ENCODE results near the gene ANKFN1.
"Not testable (repeated sequence)": the region's sequence is repeated elsewhere in the genome, so short reads cannot be mapped to it uniquely, and the experiment has no call there.

ANKFN1 gene

DNA sequence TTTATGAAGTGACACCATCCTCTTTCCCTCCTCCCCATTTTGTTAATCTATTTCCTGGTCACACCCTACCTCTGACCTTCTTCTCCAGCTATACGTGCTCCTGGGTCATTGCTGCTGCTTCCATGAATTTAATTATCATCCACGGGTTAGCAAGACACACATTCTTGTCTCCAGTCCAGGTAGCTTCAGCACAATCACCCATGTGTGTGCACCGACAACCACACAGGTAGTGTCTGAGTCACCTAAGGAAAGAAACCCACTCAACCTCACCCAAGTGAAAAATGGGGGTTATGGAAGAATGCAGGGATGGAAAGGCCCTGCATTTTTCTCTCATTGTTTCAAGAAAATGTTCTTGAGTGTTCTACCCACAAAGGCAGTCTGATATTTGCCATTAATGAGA lies 135.5 kb downstream of the ANKFN1 start:
- not testable (repeated sequence) for DNase-seq (ENCODE audit: low read depth in 2 of 2)

- no peak for DNase-seq (ENCODE audit: low read depth in 2 of 2)
Observed at GRCh38 chr17:56289321-56289720, 136.0 kb downstream of the ANKFN1 start.

DNA sequence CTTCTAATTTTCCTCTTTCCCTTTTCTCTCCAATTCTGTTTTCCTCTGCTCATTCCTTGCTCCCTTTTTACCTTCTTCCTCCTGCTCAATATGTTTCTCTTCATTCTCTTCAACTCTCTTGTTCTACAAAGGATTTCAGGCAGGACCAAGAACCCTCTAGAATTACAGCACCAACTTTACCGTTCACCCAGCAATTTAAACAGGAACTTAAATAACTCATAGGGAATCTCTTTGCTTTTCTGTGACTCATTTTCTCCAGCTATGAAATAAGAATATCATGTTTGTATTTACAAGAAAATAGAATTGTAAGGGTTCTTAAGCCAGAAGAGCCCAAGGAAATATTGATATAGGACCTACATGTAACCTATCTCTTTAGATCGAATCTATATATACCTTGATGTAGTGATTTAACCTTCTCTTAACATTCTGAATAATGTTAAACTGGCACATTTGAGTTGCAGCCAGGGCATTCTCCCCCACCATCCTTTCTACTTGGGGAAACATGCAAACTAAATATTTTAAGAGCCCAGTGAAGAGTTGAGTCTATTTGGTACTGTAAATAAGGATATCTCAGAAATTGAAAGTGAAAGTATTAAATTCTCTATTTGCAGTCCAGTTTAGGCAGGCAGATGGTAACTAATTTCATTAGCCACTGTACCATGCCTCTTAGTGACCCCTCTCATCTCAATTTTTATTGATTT lies 137.0 kb downstream of the ANKFN1 start:
- no peak for DNase-seq (ENCODE audit: low read depth in 2 of 2)

DNA sequence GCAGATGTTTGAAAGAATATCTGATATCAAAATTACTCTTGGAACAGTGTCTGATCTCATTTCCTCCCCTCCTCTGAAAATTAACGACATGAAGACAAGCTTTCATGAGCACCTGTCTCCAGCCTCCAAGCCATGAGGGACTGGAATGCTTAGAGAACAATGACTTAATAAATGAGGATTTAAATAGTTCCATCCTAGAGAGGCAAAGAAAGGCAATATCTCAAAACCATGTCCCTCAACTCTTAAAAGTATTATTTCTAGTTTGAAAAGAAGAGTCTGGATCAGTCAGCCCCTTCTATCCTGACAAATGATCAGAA lies 137.5 kb downstream of the ANKFN1 start:
- no peak for DNase-seq (ENCODE audit: low read depth in 2 of 2)

- DNase-seq (ENCODE audit: low read depth in 2 of 2): no peak
Observed at GRCh38 chr17:56291226-56291805, 138.0 kb downstream of the ANKFN1 start.

DNA sequence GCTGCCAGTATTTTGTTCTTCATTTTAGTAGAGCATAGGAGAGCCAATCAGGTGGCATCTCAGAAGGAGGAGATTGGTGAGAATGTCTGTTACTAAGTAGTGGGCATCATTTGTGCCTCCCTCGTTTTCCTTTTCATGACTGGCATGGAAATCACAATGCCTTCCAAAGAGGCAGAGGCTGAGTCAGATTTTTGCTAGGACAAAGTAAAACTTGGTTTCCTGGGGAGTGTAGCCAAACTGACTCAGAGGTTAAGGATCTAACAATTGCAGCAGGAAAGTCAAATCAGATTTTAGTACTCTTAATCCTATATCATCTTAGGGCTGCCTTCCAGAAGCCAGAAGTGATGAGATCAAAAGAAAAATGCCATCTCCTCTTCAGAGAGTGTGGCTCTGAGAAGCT lies 138.7 kb downstream of the ANKFN1 start:
- DNase-seq (ENCODE audit: low read depth in 2 of 2): no peak

DNA sequence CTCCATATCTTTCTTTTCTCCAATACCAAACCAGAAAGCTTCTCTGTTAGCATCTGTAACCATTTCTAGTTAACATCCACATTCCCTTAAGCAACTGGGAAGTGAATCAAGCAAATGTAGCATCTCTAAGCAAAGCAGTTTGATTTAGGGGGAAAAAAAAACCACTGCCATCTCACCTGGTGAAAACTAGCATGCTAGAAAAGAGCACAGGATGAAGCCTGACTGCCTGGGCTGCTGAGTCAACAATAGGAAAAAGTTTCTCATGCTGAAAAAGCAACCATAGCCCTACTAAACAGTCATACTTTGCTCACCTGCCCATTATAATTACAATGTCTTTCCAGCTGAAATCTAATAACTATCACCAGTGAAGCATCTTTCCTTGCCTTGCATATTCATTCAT lies 139.3 kb downstream of the ANKFN1 start:
- DNase-seq (ENCODE audit: low read depth in 2 of 2): no peak

- no peak for DNase-seq (ENCODE audit: low read depth in 2 of 2)
Observed at GRCh38 chr17:56297184-56297583, 143.9 kb downstream of the ANKFN1 start.

- DNase-seq (ENCODE audit: low read depth in 2 of 2): no peak
Observed at GRCh38 chr17:56298846-56299245, 145.6 kb downstream of the ANKFN1 start.

DNA sequence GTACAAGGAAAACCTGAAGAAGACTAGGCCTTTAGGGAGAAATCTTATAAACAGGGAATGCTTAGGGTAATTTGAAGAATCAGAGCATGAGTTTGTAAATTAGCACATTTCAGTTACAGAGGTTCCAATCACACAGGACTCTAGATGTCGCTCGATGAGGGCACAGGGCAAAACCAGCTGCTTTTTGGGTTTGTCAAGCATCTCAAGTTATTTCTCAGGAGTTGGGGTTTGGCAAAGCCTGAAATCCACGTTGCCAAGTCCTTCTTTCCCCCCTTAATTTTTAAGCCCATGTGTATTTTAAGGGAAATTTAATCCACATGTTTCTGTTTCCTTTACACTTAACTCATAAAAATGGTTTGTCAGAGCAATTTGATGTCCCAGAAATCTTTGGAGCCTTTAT lies 146.9 kb downstream of the ANKFN1 start:
- no peak for DNase-seq (ENCODE audit: low read depth in 2 of 2)

GRCh38 chr17:56305007-56305406 lies 151.7 kb downstream of the ANKFN1 start:
- no peak for DNase-seq (ENCODE audit: low read depth in 2 of 2)

GRCh38 chr17:56309897-56310296 lies 156.6 kb downstream of the ANKFN1 start:
- DNase-seq (ENCODE audit: low read depth in 2 of 2): no peak

GRCh38 chr17:56310782-56311181 lies 157.5 kb downstream of the ANKFN1 start:
- DNase-seq (ENCODE audit: low read depth in 2 of 2): no peak

DNA sequence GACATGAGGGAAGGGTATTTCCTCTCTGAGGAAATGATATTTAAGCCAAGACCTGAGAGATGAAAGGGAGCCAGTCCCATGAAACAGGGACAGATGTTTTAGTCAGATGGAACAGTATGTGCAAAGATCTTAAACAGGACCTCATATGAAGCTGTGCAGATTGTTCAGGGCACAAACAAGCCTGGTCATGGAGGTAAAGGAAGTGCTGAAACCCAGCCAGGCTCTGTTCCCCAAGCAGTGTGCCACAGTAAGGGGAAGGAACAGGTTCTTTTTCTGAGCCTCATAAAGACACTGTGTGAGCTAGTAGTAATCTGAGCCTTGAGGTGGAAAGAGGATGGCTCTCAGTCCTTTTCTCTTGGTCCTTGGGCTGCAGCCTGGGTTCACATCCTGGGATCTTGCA lies 159.9 kb downstream of the ANKFN1 start:
- no peak for DNase-seq (ENCODE audit: low read depth in 2 of 2)

DNA sequence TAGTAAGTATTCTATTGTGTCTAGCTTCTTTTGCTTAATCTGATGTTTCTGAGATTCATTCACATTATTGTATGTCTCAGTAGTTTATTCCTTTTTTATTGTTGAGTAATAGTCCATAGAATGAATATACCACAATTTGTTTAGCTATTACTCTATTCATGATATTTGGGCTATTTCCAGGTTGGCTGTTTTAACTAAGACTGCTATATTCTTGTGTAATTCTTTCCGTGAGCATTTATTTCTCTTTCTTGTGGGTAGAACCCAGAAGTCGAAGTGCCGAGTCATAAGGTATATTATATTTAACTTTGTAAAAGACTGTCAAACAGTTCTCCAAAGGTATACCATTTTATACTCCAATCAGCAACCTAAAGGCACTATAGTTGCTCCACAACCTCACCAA lies 160.8 kb downstream of the ANKFN1 start:
- DNase-seq (ENCODE audit: low read depth in 2 of 2): no peak

DNA sequence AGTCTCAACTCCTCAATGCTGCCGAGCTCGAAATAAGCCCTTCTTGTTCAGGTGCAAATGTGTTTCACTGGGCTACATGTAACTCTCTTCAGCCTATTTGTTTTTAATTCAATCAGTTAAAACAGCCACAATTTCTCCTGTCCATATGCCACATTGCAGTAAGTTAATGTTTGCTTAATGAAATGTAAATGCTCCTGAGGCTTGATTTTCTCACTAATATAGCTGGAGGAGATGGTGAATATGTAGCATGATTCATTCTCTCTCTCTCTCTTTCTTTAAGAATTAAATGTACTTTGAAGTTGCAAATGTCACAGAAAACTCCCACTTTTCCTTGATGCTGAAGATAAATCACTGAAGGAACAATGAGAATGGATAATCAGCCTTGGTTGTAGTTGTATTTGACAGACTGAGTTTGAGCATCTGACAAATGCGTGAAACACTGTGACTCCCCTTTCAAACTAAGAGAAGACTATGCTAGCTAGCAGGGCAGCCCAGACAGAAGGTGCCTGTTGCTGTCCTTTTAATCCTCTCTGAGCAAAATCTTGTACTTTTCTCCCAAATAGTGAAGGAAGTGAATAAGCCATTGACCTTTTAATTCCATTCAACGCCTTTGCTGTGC lies 161.8 kb downstream of the ANKFN1 start:
- no peak for DNase-seq (ENCODE audit: low read depth in 2 of 2)

DNA sequence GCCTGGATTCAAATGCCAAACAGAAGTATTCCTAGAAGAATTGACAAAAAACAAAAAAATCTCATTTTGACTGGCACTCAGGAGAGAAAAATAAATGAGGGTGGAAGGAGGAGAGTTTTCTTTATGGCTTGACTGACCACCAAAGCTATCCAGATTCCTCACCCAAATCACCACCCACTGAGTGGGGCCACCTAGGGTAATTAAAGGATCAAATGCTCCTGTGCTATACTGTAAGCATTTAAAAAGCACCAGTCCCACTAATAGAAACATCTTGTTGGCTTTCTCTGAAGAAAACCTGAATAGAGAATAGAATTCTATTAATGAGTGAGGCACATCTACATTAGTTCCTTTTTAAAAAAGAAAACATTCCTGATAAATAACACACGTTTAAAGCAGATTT lies 163.3 kb downstream of the ANKFN1 start:
- DNase-seq (ENCODE audit: low read depth in 2 of 2): no peak

- no peak for DNase-seq (ENCODE audit: low read depth in 2 of 2)
Observed at GRCh38 chr17:56317351-56318208, 164.3 kb downstream of the ANKFN1 start.

DNA sequence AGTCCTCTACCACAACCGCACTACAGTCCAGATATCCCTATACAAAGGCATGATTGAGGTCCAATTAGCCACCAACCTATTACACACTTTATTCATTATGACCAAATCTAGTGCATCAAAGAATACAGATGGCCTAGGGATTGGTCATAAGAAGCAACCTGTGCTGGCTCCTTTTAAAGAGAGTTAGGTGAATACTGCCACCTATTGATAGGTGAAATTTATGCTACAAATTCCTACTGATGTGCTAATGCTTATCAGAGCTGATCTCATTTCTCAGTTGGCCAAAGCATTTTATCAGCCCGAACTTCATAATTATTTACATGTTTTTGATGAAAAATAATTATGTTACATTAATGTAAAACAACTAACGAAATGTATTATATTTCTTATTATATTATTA lies 166.3 kb downstream of the ANKFN1 start:
- DNase-seq (ENCODE audit: low read depth in 2 of 2): no peak

- DNase-seq (ENCODE audit: low read depth in 2 of 2): no peak
Observed at GRCh38 chr17:56320443-56320842, 167.2 kb downstream of the ANKFN1 start.

DNA sequence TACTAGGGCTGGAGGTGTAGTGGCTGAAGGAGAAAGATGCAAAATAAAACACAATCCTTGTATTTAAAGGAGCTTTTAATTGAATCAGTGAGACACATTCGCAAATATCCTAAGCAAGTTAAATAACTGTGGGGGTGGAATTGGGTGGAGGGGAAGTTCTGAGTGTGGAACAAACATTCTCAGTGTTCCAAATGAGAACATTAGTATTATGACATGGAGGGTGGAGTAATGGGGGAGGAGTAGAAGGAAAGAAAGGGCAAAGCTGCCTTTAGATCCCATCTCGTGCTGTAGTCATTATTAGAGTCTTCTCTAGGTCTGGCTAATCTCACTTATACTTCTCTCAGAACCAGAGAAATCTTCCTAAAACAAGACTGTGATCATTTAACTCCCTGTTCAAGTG lies 169.7 kb downstream of the ANKFN1 start:
- DNase-seq (ENCODE audit: low read depth in 2 of 2): no peak

DNA sequence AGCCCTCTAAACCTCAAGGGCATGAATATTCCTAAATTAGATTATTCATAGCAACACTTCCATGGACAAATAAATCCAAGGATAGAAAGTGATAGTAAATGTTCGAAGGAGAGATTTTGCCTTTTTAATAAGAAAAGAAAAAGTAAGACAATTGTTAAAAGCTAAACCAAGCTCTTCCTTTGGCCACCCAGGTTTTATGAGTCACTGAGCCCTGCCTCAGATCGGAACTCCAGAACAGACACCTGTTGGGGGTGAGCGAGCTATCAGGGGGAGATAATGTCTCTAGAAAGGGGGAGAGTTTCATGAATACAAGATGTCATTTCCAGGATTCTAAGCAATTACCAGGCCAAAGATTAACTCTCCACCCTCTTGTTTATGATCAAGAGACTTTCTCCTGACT lies 171.4 kb downstream of the ANKFN1 start:
- DNase-seq (ENCODE audit: low read depth in 2 of 2): no peak
